Measurements from ENCODE around the gene MAPK9.

GRCh38 chr5:180194410-180195345 is 97.2 kb downstream of the MAPK9 start:
- no peak for TF ChIP-seq CTCF (IDR thresholded peaks at IDR 0.05 in 8 of 11, conservative IDR thresholded peaks at IDR 0.05 in 3 of 11)
- peak in 2 of 3 donors; percentile 15 to 17 for TF ChIP-seq POLR2AphosphoS5 (IDR thresholded peaks at IDR 0.05)

All from spleen (tissue), 7 donors.